Esophagus squamous epithelium (tissue), 5 donors: ENCODE results near the gene TRPM8. TPM values are rescaled to one million over a fixed set of nuclear protein-coding genes. Genes with fewer than 3 reads are reported as not detected.

ENCODE experiments used
- DNase-seq: peaks from one replicate; lab custom pipeline; 2025; lab: John Stamatoyannopoulos, UW
- H3K27ac ChIP-seq, 4 donors: fragments of 200-600 bp; sonication (generic); one replicate each; pipeline ENCODE4 v1.5.1; 2016 to 2019; ENCODE audit warnings: mild to moderate bottlenecking in 1 of 4
- H3K27me3 ChIP-seq, 4 donors: fragments of 200-600 bp; sonication (generic); 1 replicate in 3 of 4; 2 replicates in 1 of 4; pipeline versions ENCODE4 v1.5.1 to v1.6.0; 2017 to 2021; ENCODE audit warnings: antibody characterized with exemption in 1 of 4
- H3K36me3 ChIP-seq, 3 donors: fragments of 200-600 bp; sonication (generic); one replicate each; pipeline ENCODE4 v1.5.1; 2016 to 2019
- H3K4me1 ChIP-seq, 3 donors: fragments of 200-600 bp; sonication (generic); one replicate each; pipeline ENCODE4 v1.5.1; 2017 to 2019
- H3K4me3 ChIP-seq, 4 donors: fragments of 200-600 bp; sonication (generic); 1 replicate in 3 of 4; 2 replicates in 1 of 4; pipeline ENCODE4 v1.5.1; 2016 to 2019; ENCODE audit warnings: mild to moderate bottlenecking in 2 of 4, moderate library complexity in 1 of 4
- H3K9me3 ChIP-seq, 3 donors: fragments of 200-600 bp; sonication (generic); one replicate each; pipeline ENCODE4 v1.5.1; 2016 to 2019
- POLR2A ChIP-seq, 4 donors: fragments of 450-650 bp; IDR thresholded peaks; one replicate each; pipeline ENCODE4 v1.6.1; 2017; ENCODE audit warnings: antibody characterized with exemption in 4 of 4, mild to moderate bottlenecking in 4 of 4, moderate library complexity in 3 of 4
- WGBS, 2 donors: methylation state at CpG; one replicate each; pipeline ENCODE4 v1.1.5; 2018; 5-methylcytosine and 5-hydroxymethylcytosine counted together
- intact Hi-C: fragments of 100-400 bp; cut with DNase I; formaldehyde crosslinking; loops from one replicate; pipeline ENCODE4 v1.15.0; 2022
- total RNA-seq, 4 donors: library from RNA; depleted of rRNA; stranded (reverse); fragments of >200 nt; gene quantifications; one replicate each; pipeline ENCODE4 v1.1.0, GENCODE V29; 2016
- TF ChIP-seq, protein P1 (sequence below), 6 experiments: fragments of 450-650 bp in 4 of 6; fragments of 200-600 bp in 2 of 6; sonication (generic) in 2 of 6; IDR thresholded peaks; one replicate each; pipeline ENCODE4 v1.5.1; 2016 to 2019; ENCODE audit warnings: antibody characterized with exemption in 6 of 6, mild to moderate bottlenecking in 4 of 6, moderate library complexity in 4 of 6
- donor health status: DM: yes; HTN: yes; CAD: no.

TRPM8 gene
- total RNA-seq, 4 donors from 2014 or later: not detected

DNA sequence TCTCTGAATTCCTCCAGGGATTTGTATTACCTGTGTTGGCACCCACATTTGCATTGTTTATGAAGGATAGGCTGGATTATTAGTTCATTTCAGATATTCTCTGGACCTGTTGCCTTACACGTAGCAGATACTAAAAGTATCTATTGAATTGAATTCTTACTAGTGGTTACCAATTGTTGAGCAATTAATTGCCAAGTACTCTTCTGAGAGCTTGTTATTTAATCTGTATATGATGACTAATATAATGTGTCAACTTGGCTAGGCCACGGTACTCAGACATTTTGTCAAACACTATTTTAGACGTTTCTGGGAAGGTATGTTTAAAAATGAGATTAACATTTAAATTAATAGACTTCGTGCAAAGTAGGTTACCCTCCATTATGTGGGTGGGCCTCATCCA is 130.9 kb downstream of the TRPM8 start:
- H3K36me3 ChIP-seq: no peaks in the 10 kb centered on the region
- H3K27me3 ChIP-seq: peaks cover 0 to 22% (median 0%) of the 10 kb centered on the region in 4 donors
- no peak for DNase-seq
- 39 to 50% methylated on average over 4 of the region's 4 CpGs for WGBS, 2 donors
- H3K4me1 ChIP-seq: no peaks in the 10 kb centered on the region
- TF ChIP-seq POLR2A (IDR thresholded peaks at IDR 0.05): no peak
- TF ChIP-seq, protein P1, sequence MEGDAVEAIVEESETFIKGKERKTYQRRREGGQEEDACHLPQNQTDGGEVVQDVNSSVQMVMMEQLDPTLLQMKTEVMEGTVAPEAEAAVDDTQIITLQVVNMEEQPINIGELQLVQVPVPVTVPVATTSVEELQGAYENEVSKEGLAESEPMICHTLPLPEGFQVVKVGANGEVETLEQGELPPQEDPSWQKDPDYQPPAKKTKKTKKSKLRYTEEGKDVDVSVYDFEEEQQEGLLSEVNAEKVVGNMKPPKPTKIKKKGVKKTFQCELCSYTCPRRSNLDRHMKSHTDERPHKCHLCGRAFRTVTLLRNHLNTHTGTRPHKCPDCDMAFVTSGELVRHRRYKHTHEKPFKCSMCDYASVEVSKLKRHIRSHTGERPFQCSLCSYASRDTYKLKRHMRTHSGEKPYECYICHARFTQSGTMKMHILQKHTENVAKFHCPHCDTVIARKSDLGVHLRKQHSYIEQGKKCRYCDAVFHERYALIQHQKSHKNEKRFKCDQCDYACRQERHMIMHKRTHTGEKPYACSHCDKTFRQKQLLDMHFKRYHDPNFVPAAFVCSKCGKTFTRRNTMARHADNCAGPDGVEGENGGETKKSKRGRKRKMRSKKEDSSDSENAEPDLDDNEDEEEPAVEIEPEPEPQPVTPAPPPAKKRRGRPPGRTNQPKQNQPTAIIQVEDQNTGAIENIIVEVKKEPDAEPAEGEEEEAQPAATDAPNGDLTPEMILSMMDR (IDR thresholded peaks at IDR 0.05): no peak
- intact Hi-C loops: no loop called here
- H3K4me3 ChIP-seq: no peak overlapping the region
- no peak overlapping the region for H3K27ac ChIP-seq
- no peaks in the 10 kb centered on the region for H3K9me3 ChIP-seq

DNA sequence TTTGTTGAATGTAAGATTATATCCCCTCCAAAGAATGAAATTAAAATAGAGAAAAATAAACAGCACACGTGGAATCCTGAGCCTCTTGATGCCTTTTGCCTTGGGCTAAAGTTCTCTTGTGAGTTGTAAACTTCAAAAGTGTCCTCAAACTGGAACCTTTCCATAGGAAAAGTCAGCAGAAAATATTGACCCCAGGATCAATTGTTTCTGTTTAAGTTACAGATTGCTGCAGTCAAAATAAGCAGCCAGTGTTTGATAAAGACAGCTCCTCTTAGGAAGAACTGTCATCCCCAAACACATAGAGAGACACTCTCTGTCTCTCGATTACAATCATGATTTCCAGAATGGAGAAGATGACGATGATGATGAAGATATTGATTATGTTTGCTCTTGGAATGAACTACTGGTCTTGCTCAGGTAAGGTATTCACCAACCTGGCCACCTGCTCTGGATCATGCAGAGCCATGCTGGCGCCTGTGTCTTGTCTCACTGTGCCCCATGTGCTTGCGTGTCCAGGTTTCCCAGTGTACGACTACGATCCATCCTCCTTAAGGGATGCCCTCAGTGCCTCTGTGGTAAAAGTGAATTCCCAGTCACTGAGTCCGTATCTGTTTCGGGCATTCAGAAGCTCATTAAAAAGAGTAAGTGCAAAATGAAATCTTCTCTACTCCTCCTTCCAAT is 133.4 kb downstream of the TRPM8 start, which contains the start of gene SPP2:
Gene SPP2 (plus strand): TSS at position 248 of the 681 bp plus-strand sequence. CDS start 85 bp downstream, at position 333.
- Histone ChIP-seq H3K36me3 (no peaks in the 10 kb centered on the region), H3K27me3 (peaks cover 0 to 30% (median 0%) of the 10 kb centered on the region in 4 donors), H3K9me3 (no peaks in the 10 kb centered on the region), H3K4me1 (no peaks in the 10 kb centered on the region), H3K27ac (no peak within 1 kb of the TSS), H3K4me3 (no peak within 1 kb of the TSS)
- no peak for TF ChIP-seq POLR2A (IDR thresholded peaks at IDR 0.05)
- TF ChIP-seq, protein P1 (IDR thresholded peaks at IDR 0.05): no peak
- WGBS, 2 donors: 84 to 86% methylated on average over 9 of the region's 9 CpGs
- DNase-seq: no peak
- intact Hi-C loops: no loop called here

DNA sequence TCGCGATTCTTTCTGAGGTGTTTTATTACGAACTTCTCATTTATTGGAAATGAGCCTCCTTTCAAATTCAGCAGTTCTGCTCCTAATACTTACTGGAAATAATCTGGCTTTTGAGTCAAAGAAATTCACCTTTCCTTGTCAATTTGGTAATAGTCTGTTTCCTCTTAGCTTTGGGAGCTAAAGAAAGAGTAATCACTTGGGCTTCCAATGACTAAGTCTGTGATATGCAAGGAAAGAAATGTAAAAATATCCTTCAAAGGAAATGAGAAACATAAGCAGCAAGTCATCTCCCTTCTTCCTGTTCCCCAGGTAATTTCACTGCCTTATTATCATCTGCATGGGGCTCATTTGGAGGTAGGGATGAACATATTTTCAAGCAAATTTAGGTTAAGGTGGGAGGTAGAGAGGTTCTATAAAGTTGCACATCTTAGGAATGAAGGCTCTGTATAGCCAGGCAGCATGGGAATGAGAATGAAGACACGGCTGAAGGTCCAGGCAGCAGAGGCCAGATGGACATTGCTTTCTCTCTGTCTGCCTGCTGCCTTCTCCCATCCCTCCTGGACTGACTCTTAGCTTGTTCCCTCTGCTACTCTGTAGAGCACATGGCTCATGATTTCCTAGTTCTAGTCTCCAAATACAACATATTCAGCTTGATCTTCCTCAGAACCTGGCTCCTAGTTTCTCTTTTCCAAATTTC is 134.3 kb downstream of the TRPM8 start:
- intact Hi-C loops: no loop called here
- no peaks in the 10 kb centered on the region for H3K9me3 ChIP-seq
- 82 to 87% methylated on average over 4 of the region's 4 CpGs for WGBS, 2 donors
- H3K4me3 ChIP-seq: no peak overlapping the region
- no peak for DNase-seq
- H3K4me1 ChIP-seq: no peaks in the 10 kb centered on the region
- H3K27me3 ChIP-seq: peaks cover 0 to 30% (median 0%) of the 10 kb centered on the region in 4 donors
- no peaks in the 10 kb centered on the region for H3K36me3 ChIP-seq
- H3K27ac ChIP-seq: no peak overlapping the region
- TF ChIP-seq POLR2A (IDR thresholded peaks at IDR 0.05): no peak

DNA sequence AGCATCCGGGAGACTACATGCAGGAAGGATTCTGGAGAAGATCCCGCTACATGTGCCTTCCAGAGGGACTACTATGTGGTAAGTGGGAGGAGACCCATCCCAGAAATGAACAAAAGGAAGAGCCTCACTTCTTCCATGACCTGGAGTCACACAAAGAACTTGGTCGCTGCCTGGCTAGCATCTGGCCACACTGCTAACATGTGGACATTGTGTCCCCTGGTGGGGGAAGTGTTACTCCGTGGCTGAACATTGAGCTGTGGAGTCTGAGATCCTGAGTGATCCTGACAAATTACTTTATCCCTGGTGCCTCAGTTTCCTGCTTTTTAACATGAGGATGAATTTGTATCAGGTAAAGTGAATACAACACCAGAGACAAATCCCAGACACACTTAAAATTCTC is 141.7 kb downstream of the TRPM8 start:
- H3K4me3 ChIP-seq: no peak overlapping the region
- no peaks in the 10 kb centered on the region for H3K4me1 ChIP-seq
- H3K36me3 ChIP-seq: no peaks in the 10 kb centered on the region
- H3K27me3 ChIP-seq: peaks cover 0 to 29% (median 0%) of the 10 kb centered on the region in 4 donors
- WGBS, 2 donors: 73 to 85% methylated on average over 4 of the region's 4 CpGs
- no peak for DNase-seq
- TF ChIP-seq, protein P1 (IDR thresholded peaks at IDR 0.05): no peak
- no peak for TF ChIP-seq POLR2A (IDR thresholded peaks at IDR 0.05)
- no peaks in the 10 kb centered on the region for H3K9me3 ChIP-seq
- no peak overlapping the region for H3K27ac ChIP-seq
- intact Hi-C loops: no loop called here

DNA sequence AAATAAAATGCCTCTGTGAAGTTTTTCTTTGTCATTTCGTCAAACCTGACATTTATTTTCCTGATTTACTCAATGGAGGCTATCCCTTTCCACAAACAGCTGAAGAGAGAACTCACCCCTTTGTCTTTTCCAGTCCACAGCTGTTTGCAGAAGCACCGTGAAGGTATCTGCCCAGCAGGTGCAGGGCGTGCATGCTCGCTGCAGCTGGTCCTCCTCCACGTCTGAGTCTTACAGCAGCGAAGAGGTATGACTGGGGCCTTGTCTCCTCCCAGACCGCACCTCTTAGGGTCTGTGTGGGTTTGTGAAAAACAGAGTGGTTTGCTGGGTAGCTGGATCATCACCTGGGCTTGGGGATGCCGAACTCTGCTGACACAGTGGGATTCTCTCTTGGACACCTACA is 143.1 kb downstream of the TRPM8 start:
- H3K27me3 ChIP-seq: peaks cover 0 to 21% (median 0%) of the 10 kb centered on the region in 4 donors
- no peaks in the 10 kb centered on the region for H3K36me3 ChIP-seq
- TF ChIP-seq, protein P1 (IDR thresholded peaks at IDR 0.05): no peak
- TF ChIP-seq POLR2A (IDR thresholded peaks at IDR 0.05): no peak
- 79 to 82% methylated on average over 8 of the region's 8 CpGs for WGBS, 2 donors
- H3K4me1 ChIP-seq: no peaks in the 10 kb centered on the region
- no peaks in the 10 kb centered on the region for H3K9me3 ChIP-seq
- DNase-seq: no peak
- intact Hi-C loops: no loop called here
- H3K27ac ChIP-seq: no peak overlapping the region
- H3K4me3 ChIP-seq: no peak overlapping the region
